Adrenal gland (tissue), 12 donors: ENCODE results near the gene UBXN11. TPM values are rescaled to one million over a fixed set of nuclear protein-coding genes. Genes with fewer than 3 reads are reported as not detected.
A peak's percentile ranks its signal among the peaks of the same experiment; 100 is the strongest.

Experiments used
- DNase-seq, 7 donors: peaks; one replicate each; pipeline ENCODE4 v3.0.0-alpha.2; 2019 to 2020
- H3K27ac ChIP-seq, 5 donors: fragments of 200-600 bp; sonication (generic) in 4 of 5; 1 replicate in 3 of 5; 2 replicates in 2 of 5; pipeline versions ENCODE4 v1.5.1 to v1.8.0; 2016 to 2020; ENCODE audit warnings: mild to moderate bottlenecking in 1 of 5
- H3K27me3 ChIP-seq: fragments of 200-600 bp; 2 replicates; pipeline ENCODE4 v1.8.0; 2021
- H3K36me3 ChIP-seq, 2 donors: fragments of 200-600 bp; replicated peaks in 1 of 2; 1 replicate in 1 of 2; 2 replicates in 1 of 2; pipeline versions ENCODE4 v1.5.1 to v1.8.0; 2018 to 2022
- H3K4me1 ChIP-seq, 2 donors: fragments of 200-600 bp; replicated peaks in 1 of 2; 1 replicate in 1 of 2; 2 replicates in 1 of 2; pipeline versions ENCODE4 v1.5.1 to v1.8.0; 2018 to 2021
- H3K4me3 ChIP-seq, 4 donors: fragments of 200-600 bp; sonication (generic) in 3 of 4; one replicate each; pipeline ENCODE4 v1.5.1; 2016 to 2018
- H3K9me3 ChIP-seq, 3 donors: fragments of 200-600 bp; sonication (generic) in 1 of 3; replicated peaks in 1 of 3; 1 replicate in 2 of 3; 2 replicates in 1 of 3; pipeline versions ENCODE4 v1.5.1 to v1.8.0; 2016 to 2021
- POLR2A ChIP-seq, 2 donors: fragments of 450-650 bp; IDR thresholded peaks; one replicate each; pipeline ENCODE4 v1.6.1; 2017; ENCODE audit warnings: antibody characterized with exemption in 2 of 2, mild to moderate bottlenecking in 2 of 2, moderate library complexity in 1 of 2
- WGBS, 4 donors: extraction: QIAGEN DNeasy Blood & Tissue Kit in 2 of 4; methylation state at CpG; one replicate each; pipeline versions ENCODE4 v1.1.5 to v1.1.7; 2013 to 2017; 5-methylcytosine and 5-hydroxymethylcytosine counted together
- intact Hi-C, 2 donors: fragments of 100-400 bp; cut with DNase I; formaldehyde crosslinking; loops; one replicate each; pipeline versions ENCODE4 v1.14.1 to v1.15.0; 2022 to 2023
- polyA plus RNA-seq, 3 donors: library from polyadenylated mRNA; stranded (reverse); fragments of 200-250 nt in 2 of 3; fragments of 350-450 nt in 1 of 3; fragmentation: Illumina TruSeq in 1 of 3; extraction: RNeasy Lipid Tissue Mini Kit (QIAGEN cat#74804) in 1 of 3; gene quantifications; one replicate each; pipeline ENCODE4 v1.2.3, GENCODE V29; 2013 to 2014
- total RNA-seq, 9 donors: library from RNA; depleted of rRNA in 4 of 9; stranded (reverse); fragments of >200 nt in 4 of 9; fragments of 120-200 nt in 1 of 9; fragmentation: NEBNext Ultra II Directional in 1 of 9; extraction: Animal tissue kit (Norgen Biotek cat#: 25700) in 1 of 9; gene quantifications; one replicate each; pipeline versions ENCODE4 v1.1.0 to v1.2.4, GENCODE V29; 2013 to 2023
- TF ChIP-seq, protein P1 (sequence below), 6 experiments: fragments of 450-650 bp in 4 of 6; fragments of 200-600 bp in 2 of 6; sonication (generic) in 1 of 6; IDR thresholded peaks; 1 replicate in 5 of 6; 2 replicates in 1 of 6; pipeline versions ENCODE4 v1.5.1 to v1.8.0; 2016 to 2021; ENCODE audit warnings: antibody characterized with exemption in 6 of 6, mild to moderate bottlenecking in 2 of 6, moderate library complexity in 1 of 6
- donor health status: healthy with polysubstance abuse.
- donor health status: Bipolar disorder and iron deficiency.
- donor health status: DM: yes; HTN: yes; CAD: no.
- donor health status: DM: no; HTN: no; CAD: no.
- donor health status: DM: no; HTN: no; CAD: no.
- donor health status: DM: yes; HTN: yes; CAD: no.

UBXN11 gene
- total and polyA plus RNA-seq, 12 donors: 5.3 to 154 (median 13.7) TPM

DNA sequence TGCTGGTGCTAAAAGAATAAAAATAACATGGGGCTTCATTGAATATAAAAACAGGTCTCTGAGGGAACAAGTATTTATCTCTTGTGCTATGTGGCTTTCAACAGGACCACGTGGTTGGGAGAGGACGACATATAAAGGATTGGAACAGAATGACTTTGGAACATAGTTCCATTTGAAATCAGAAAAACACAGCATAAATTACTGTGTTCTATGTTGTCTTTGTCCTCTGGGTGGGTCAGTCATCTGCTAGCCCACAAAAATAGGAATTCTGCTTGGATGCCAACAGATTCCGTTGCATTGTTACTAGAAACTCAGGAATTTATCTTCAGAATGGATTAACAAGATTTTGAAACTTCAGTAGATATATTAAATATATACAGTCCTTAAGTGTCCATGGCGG lies 66.5 kb downstream of the UBXN11 start:
- no peak overlapping the region for H3K27ac ChIP-seq
- TF ChIP-seq, protein P1, sequence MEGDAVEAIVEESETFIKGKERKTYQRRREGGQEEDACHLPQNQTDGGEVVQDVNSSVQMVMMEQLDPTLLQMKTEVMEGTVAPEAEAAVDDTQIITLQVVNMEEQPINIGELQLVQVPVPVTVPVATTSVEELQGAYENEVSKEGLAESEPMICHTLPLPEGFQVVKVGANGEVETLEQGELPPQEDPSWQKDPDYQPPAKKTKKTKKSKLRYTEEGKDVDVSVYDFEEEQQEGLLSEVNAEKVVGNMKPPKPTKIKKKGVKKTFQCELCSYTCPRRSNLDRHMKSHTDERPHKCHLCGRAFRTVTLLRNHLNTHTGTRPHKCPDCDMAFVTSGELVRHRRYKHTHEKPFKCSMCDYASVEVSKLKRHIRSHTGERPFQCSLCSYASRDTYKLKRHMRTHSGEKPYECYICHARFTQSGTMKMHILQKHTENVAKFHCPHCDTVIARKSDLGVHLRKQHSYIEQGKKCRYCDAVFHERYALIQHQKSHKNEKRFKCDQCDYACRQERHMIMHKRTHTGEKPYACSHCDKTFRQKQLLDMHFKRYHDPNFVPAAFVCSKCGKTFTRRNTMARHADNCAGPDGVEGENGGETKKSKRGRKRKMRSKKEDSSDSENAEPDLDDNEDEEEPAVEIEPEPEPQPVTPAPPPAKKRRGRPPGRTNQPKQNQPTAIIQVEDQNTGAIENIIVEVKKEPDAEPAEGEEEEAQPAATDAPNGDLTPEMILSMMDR (IDR thresholded peaks at IDR 0.05): no peak
- no peak for TF ChIP-seq POLR2A (IDR thresholded peaks at IDR 0.05)
- H3K27me3 ChIP-seq: no peaks in the 10 kb centered on the region
- peaks cover 0 to 5% of the 10 kb centered on the region in 2 donors for H3K4me1 ChIP-seq
- 84 to 89% (median 86%) methylated on average over 4 of the region's 4 CpGs for WGBS, 4 donors
- H3K4me3 ChIP-seq: no peak overlapping the region
- H3K9me3 ChIP-seq: no peaks in the 10 kb centered on the region
- no peak for DNase-seq
- intact Hi-C loops: no loop called here
- H3K36me3 ChIP-seq: peaks cover 0 to 5% of the 10 kb centered on the region in 2 donors

DNA sequence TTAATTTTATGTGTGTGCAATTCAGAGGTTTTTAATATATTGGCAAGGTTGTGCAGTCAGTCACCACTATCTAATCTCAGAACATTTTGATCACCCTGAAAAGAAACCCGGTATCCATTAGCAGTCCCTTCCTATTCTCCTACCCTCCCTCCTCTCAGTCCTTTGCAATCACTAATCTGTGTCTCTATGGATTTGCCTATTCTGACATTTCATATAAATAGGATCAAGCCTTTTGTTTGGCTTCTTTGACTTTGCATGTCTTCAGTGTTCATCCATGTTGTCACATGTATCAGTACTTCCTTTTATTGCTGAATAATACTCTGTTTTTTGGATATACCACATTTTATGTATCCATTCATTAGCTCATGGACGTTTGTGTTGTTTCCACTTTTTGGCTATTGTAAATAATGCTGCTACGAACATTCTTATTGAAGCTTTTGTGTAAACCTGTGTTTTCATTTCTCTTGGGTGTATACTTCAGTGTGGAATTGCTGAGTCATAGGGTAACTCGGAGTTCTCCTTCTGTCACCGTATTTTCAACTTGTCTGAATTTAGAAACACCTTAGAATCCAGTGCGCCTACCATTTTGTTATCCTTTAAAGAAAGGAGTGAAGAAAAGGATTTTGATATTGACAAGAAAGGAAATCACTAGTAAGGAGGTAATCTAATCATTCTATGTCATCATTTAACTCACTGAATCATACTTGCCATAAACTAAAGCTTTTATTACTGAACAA lies 69.0 kb downstream of the UBXN11 start:
- Histone ChIP-seq H3K9me3 (no peaks in the 10 kb centered on the region), H3K27ac (no peak overlapping the region), H3K4me1 (peaks cover 0 to 7% of the 10 kb centered on the region in 2 donors), H3K4me3 (no peak overlapping the region), H3K36me3 (no peaks in the 10 kb centered on the region), H3K27me3 (no peaks in the 10 kb centered on the region)
- intact Hi-C loops: no loop called here
- 56 to 69% (median 66%) methylated on average over 6 of the region's 6 CpGs for whole genome bisulfite sequencing, 4 donors
- TF ChIP-seq POLR2A (IDR thresholded peaks at IDR 0.05): no peak
- TF ChIP-seq, protein P1 (IDR thresholded peaks at IDR 0.05): no peak
- no peak for DNase-seq

DNA sequence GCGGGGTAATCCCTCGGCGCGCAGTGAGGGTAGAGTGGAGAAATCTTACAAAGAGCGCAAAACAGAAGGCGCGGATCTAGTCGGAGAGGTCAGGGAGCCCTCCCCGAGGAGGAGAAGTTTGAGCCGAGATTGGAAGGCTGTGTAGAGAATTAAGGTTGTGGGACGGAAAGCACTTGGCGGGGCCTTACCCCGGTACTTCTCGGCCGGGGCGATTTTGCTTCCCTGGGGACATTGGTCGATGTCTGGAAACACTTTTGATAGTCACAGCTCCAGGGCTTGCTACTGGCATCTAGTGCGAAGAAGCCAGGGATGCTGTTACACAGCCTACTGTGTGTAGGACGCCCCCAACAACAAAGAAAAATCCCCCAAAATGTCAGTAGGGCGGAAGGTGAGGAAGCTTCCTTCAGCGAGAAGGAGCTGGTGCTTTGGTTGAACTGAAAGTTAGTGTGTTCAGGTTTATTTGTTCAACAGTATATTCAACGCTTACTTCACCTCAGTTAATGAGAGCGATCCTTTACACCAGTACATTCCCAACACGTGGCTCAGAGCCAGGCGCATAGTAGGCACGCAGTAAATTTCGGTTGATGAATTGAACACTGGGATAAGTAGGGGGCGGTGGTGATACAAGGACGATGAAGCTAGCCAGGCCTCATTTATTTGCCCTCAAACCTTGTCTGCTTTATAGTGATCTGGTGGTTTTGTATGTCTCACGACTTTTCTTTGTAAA lies 71.6 kb downstream of the UBXN11 start:
- 2 to 7% (median 4%) methylated on average over 30 of the region's 30 CpGs for WGBS, 4 donors
- peak in 2 of 7 donors; percentile 22 to 34 for DNase-seq
- Histone ChIP-seq H3K27ac (peak overlapping the region; percentile 81 to 95 (median 88)), H3K9me3 (no peaks in the 10 kb centered on the region), H3K27me3 (no peaks in the 10 kb centered on the region), H3K4me3 (peak overlapping the region; percentile 43 to 97 (median 54)), H3K4me1 (peaks cover 0 to 7% of the 10 kb centered on the region in 2 donors), H3K36me3 (no peaks in the 10 kb centered on the region)
- TF ChIP-seq, protein P1 (IDR thresholded peaks at IDR 0.05): no peak
- TF ChIP-seq POLR2A (IDR thresholded peaks at IDR 0.05): no peak
- intact Hi-C loops: loop anchor here in 1 of 2 donors (5.0 kb wide), 1 partner anchor 68 kb away; the partner anchor contains the start of genes C1orf232 and ZNF593

DNA sequence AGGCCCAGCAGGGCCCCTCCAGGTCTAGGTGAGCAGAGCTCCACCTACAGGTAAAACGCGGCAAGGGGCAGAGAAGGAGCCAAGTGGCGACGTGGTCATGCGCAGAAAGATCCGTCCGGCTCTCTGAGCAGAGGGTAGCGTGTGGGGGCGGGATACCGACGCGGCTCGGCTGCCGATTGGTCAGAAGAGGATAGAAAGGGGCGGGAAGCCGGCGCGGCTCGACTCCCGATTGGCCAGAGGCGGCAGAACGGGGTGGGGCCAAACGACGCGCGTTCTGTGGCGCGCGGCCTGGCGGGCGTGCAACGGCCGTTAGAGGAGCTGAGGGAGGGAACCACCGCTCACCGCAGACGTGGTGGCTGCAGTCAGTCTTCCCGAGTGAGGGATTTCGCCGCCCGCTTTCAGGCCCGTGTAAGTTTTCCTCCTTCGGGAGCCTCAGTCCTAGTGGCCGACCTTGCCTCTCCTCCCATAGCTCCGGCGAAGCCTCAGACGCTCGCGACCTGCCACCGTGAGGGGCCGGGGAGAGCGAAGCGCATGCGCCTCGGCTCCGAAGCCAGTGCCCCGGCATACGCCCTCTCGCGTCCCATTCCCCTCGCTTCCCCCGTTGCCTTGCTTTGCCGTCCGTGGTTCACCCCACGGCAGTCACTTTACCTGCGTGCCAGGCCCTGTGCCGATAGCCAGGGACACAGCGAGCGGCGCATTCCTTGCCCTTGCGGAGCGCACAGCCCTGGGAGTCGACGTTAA lies 72.4 kb downstream of the UBXN11 start, which contains the start of gene CEP85:
TSS of gene CEP85 (plus strand) at position 298 of the 741 bp plus-strand sequence. CDS start 5,584 bp downstream, outside the sequence.
- peak; percentile 98 to 99 (median 99) for DNase-seq
- peak within 1 kb of the TSS; percentile 43 to 97 (median 54) for H3K4me3 ChIP-seq
- no peaks in the 10 kb centered on the region for H3K36me3 ChIP-seq
- intact Hi-C loops: loop anchor here in 1 of 2 donors (5.0 kb wide), 1 partner anchor 67 kb away; the partner anchor contains the start of genes C1orf232 and ZNF593
- H3K27me3 ChIP-seq: no peaks in the 10 kb centered on the region
- H3K27ac ChIP-seq: peak within 1 kb of the TSS; percentile 81 to 95 (median 88)
- peak; percentile 64 to 87 for TF ChIP-seq POLR2A (IDR thresholded peaks at IDR 0.05)
- TF ChIP-seq, protein P1 (IDR thresholded peaks at IDR 0.05): peak; percentile 63 to 82 (median 78)
- 0 to 1% (median 0%) methylated on average over 28 to 73 of the region's 73 CpGs for WGBS, 4 donors
- peaks cover 0 to 7% of the 10 kb centered on the region in 2 donors for H3K4me1 ChIP-seq
- no peaks in the 10 kb centered on the region for H3K9me3 ChIP-seq
